Esophagus squamous epithelium (tissue), 5 donors: ENCODE measurements around the gene NLE1. TPM values are rescaled to one million over a fixed set of nuclear protein-coding genes. Genes with fewer than 3 reads are reported as not detected.
"Not testable (repeated sequence)": the region's sequence is repeated elsewhere in the genome, so short reads cannot be mapped to it uniquely, and the experiment has no call there.

Experiments used
- DNase-seq: peaks from one replicate; lab custom pipeline; 2025; lab: John Stamatoyannopoulos, UW
- H3K27ac ChIP-seq, 4 donors: fragments of 200-600 bp; sonication (generic); one replicate each; pipeline ENCODE4 v1.5.1; 2016 to 2019; ENCODE audit warnings: mild to moderate bottlenecking in 1 of 4
- H3K27me3 ChIP-seq, 4 donors: fragments of 200-600 bp; sonication (generic); 1 replicate in 3 of 4; 2 replicates in 1 of 4; pipeline versions ENCODE4 v1.5.1 to v1.6.0; 2017 to 2021; ENCODE audit warnings: antibody characterized with exemption in 1 of 4
- H3K36me3 ChIP-seq, 3 donors: fragments of 200-600 bp; sonication (generic); one replicate each; pipeline ENCODE4 v1.5.1; 2016 to 2019
- H3K4me1 ChIP-seq, 3 donors: fragments of 200-600 bp; sonication (generic); one replicate each; pipeline ENCODE4 v1.5.1; 2017 to 2019
- H3K4me3 ChIP-seq, 4 donors: fragments of 200-600 bp; sonication (generic); 1 replicate in 3 of 4; 2 replicates in 1 of 4; pipeline ENCODE4 v1.5.1; 2016 to 2019; ENCODE audit warnings: mild to moderate bottlenecking in 2 of 4, moderate library complexity in 1 of 4
- H3K9me3 ChIP-seq, 3 donors: fragments of 200-600 bp; sonication (generic); one replicate each; pipeline ENCODE4 v1.5.1; 2016 to 2019
- CTCF ChIP-seq, 6 experiments: fragments of 450-650 bp in 4 of 6; fragments of 200-600 bp in 2 of 6; sonication (generic) in 2 of 6; IDR thresholded peaks; one replicate each; pipeline ENCODE4 v1.5.1; 2016 to 2019; ENCODE audit warnings: antibody characterized with exemption in 6 of 6, mild to moderate bottlenecking in 4 of 6, moderate library complexity in 4 of 6
- POLR2A ChIP-seq, 4 donors: fragments of 450-650 bp; IDR thresholded peaks; one replicate each; pipeline ENCODE4 v1.6.1; 2017; ENCODE audit warnings: antibody characterized with exemption in 4 of 4, mild to moderate bottlenecking in 4 of 4, moderate library complexity in 3 of 4
- WGBS, 2 donors: methylation state at CpG; one replicate each; pipeline ENCODE4 v1.1.5; 2018; 5-methylcytosine and 5-hydroxymethylcytosine counted together
- intact Hi-C: fragments of 100-400 bp; cut with DNase I; formaldehyde crosslinking; loops from one replicate; pipeline ENCODE4 v1.15.0; 2022
- total RNA-seq, 4 donors: library from RNA; depleted of rRNA; stranded (reverse); fragments of >200 nt; gene quantifications; one replicate each; pipeline ENCODE4 v1.1.0, GENCODE V29; 2016
- donor health status: DM: yes; HTN: yes; CAD: no.

Gene NLE1
- total RNA-seq, 4 donors from 2014 or later, result 8.2 to 19.6 (median 17.8) TPM

- intact Hi-C loops, result loop anchor here (10.0 kb wide), 2 partner anchors 577 to 697 kb away; no protein-coding TSS in a partner anchor
- DNase-seq, result no peak
- no peak for TF ChIP-seq POLR2A (IDR thresholded peaks at IDR 0.05)
- H3K27me3 ChIP-seq, result no peaks in the 10 kb centered on the region
- no peak within 1 kb of the TSS for H3K4me3 ChIP-seq
- WGBS, 2 donors, result 89 to 100% methylated on average over 1 to 3 of the region's 3 CpGs
- H3K36me3 ChIP-seq, result no peaks in the 10 kb centered on the region
- H3K4me1 ChIP-seq, result peaks cover 6 to 27% (median 11%) of the 10 kb centered on the region in 3 donors
- H3K9me3 ChIP-seq, result no peaks in the 10 kb centered on the region
- no peak within 1 kb of the TSS for H3K27ac ChIP-seq
Observed at GRCh38 chr17:35121315-35121714, 20.8 kb downstream of the NLE1 start, which contains the start of gene FNDC8. FNDC8 (plus strand) TSS chr17:35121615; CDS start chr17:35121694, 79 bp downstream.

GRCh38 chr17:35119370-35120165 is 22.5 kb downstream of the NLE1 start, which contains the start of gene RAD51D:
RAD51D (minus strand) TSS chr17:35119860; CDS start chr17:35119613, 247 bp downstream.
- Histone ChIP-seq H3K9me3 (no peaks in the 10 kb centered on the region), H3K4me3 (peak within 1 kb of the TSS; percentile 63 to 88 (median 69)), H3K27me3 (no peaks in the 10 kb centered on the region), H3K36me3 (no peaks in the 10 kb centered on the region), H3K4me1 (peaks cover 6 to 35% (median 11%) of the 10 kb centered on the region in 3 donors), H3K27ac (peak within 1 kb of the TSS; percentile 79 to 87 (median 82))
- DNase-seq, result no peak
- intact Hi-C loops, result loop anchor here (5.0 to 10.0 kb wide), 3 partner anchors 122 to 695 kb away; no protein-coding TSS in a partner anchor
- TF ChIP-seq CTCF (IDR thresholded peaks at IDR 0.05) (peak; percentile 85 to 99 (median 97)), POLR2A (IDR thresholded peaks at IDR 0.05) (no peak)
- WGBS, 2 donors, result 1 to 3% methylated on average over 12 to 16 of the region's 72 CpGs

GRCh38 chr17:35117984-35118383 is 24.1 kb downstream of the NLE1 start:
- H3K27ac ChIP-seq, result no peak overlapping the region
- H3K4me1 ChIP-seq, result peaks cover 6 to 35% (median 11%) of the 10 kb centered on the region in 3 donors
- H3K36me3 ChIP-seq, result no peaks in the 10 kb centered on the region
- H3K9me3 ChIP-seq, result no peaks in the 10 kb centered on the region
- H3K4me3 ChIP-seq, result no peak overlapping the region
- no peak for DNase-seq
- intact Hi-C loops, result loop anchor here (5.0 kb wide), 1 partner anchor 121 kb away; no protein-coding TSS in a partner anchor
- no peaks in the 10 kb centered on the region for H3K27me3 ChIP-seq
- TF ChIP-seq POLR2A (IDR thresholded peaks at IDR 0.05) (no peak), CTCF (IDR thresholded peaks at IDR 0.05) (peak in 3 of 6 experiments; percentile 9 to 50 (median 30))

GRCh38 chr17:35116845-35117244 is 25.3 kb downstream of the NLE1 start:
- Histone ChIP-seq H3K36me3 (no peaks in the 10 kb centered on the region), H3K4me3 (no peak overlapping the region), H3K4me1 (peaks cover 6 to 35% (median 11%) of the 10 kb centered on the region in 3 donors), H3K27ac (no peak overlapping the region), H3K9me3 (no peaks in the 10 kb centered on the region), H3K27me3 (no peaks in the 10 kb centered on the region)
- TF ChIP-seq CTCF (IDR thresholded peaks at IDR 0.05) (no peak), POLR2A (IDR thresholded peaks at IDR 0.05) (no peak)
- DNase-seq, result no peak
- intact Hi-C loops, result loop anchor here (5.0 kb wide), 1 partner anchor 120 kb away; no protein-coding TSS in a partner anchor
- 89% methylated on average over 11 to 12 of the region's 12 CpGs for WGBS, 2 donors

- intact Hi-C loops, H3K4me3 ChIP-seq, DNase-seq, H3K9me3 ChIP-seq, H3K27me3 ChIP-seq, H3K4me1 ChIP-seq, H3K27ac ChIP-seq: not testable (repeated sequence)
- peaks cover 0 to 12% (median 0%) of the 10 kb centered on the region in 3 donors for H3K36me3 ChIP-seq
- 91 to 97% methylated on average over 9 to 16 of the region's 17 CpGs for WGBS, 2 donors
Observed at GRCh38 chr17:35110791-35111190, 31.3 kb downstream of the NLE1 start.
